GM12875 (cell line): Measurements from ENCODE around the gene LBX2.

Source experiments
- H3K4me3 ChIP-seq: one replicate; pipeline ENCODE4 v1.5.1; 2011; ENCODE audit warnings: low read depth, low read length, control low read depth
- CTCF ChIP-seq: IDR thresholded peaks from 2 replicates; pipeline ENCODE4 v1.5.1; 2011; ENCODE audit warnings: low read depth, mild to moderate bottlenecking, control low read depth, inconsistent platforms, low read length, moderate library complexity, borderline replicate concordance; ENCODE audit not compliant: insufficient read depth

The LBX2 gene

GRCh38 chr2:74502720-74503505 is 3.5 kb upstream of the LBX2 start:
- peak; percentile 72 for TF ChIP-seq CTCF
- H3K4me3 ChIP-seq: peak overlapping the region; percentile 50

- peak overlapping the region; percentile 50 for H3K4me3 ChIP-seq
- no peak for TF ChIP-seq CTCF
Measured at GRCh38 chr2:74502147-74502719, 2.8 kb upstream of the LBX2 start.

- H3K4me3 ChIP-seq: no peak overlapping the region
Measured at GRCh38 chr2:74501335-74502071, 2.1 kb upstream of the LBX2 start.

GRCh38 chr2:74500578-74500946 is 1.2 kb upstream of the LBX2 start:
- H3K4me3 ChIP-seq: no peak overlapping the region
- TF ChIP-seq CTCF: no peak

More at GRCh38 chr2:74501335-74502071, 2.1 kb upstream of the LBX2 start:
- TF ChIP-seq CTCF: no peak

GRCh38 chr2:74499940-74500577 is 656 bp upstream of the LBX2 start:
- no peak for TF ChIP-seq CTCF
- no peak overlapping the region for H3K4me3 ChIP-seq

- no peak for TF ChIP-seq CTCF
- H3K4me3 ChIP-seq: peak overlapping the region; percentile 26
Measured at GRCh38 chr2:74498500-74499266, 720 bp downstream of the LBX2 start.
